ENCODE measurements around the gene DCLRE1B.

Gene DCLRE1B

GRCh38 chr1:113934006-113934405 is 28.9 kb downstream of the DCLRE1B start:
- Histone ChIP-seq H3K36me3 (ENCODE audit: insufficient read depth, insufficient read length, low read length) (no peaks in the 10 kb centered on the region), H3K4me3 (ENCODE audit: insufficient read length, low read depth) (no peak overlapping the region), H3K9me3 (ENCODE audit: insufficient read depth, low read length) (no peaks in the 10 kb centered on the region), H3K4me1 (ENCODE audit: insufficient read depth, insufficient read length) (no peaks in the 10 kb centered on the region), H3K9ac (ENCODE audit: insufficient read length, low read depth) (no peak overlapping the region), H3K27me3 (ENCODE audit: insufficient read depth, insufficient read length) (no peaks in the 10 kb centered on the region)
- DNase-seq (ENCODE audit: low read depth, low spot score) = no peak
- no peak for TF ChIP-seq SUZ12 (IDR thresholded peaks at IDR 0.05; ENCODE audit: extremely low read depth, insufficient read depth, insufficient read length)
- TF ChIP-seq YY1 (IDR thresholded peaks at IDR 0.05; ENCODE audit: insufficient read depth, insufficient read length) = no peak
- no peak for TF ChIP-seq ZNF274 (IDR thresholded peaks at IDR 0.05; ENCODE audit: low read depth, low read length)

- no peaks in the 10 kb centered on the region for H3K9me3 ChIP-seq (ENCODE audit: insufficient read depth, low read length)
- no peak for DNase-seq (ENCODE audit: low read depth, low spot score)
- H3K36me3 ChIP-seq (ENCODE audit: insufficient read depth, insufficient read length, low read length) = no peaks in the 10 kb centered on the region
- TF ChIP-seq SUZ12 (IDR thresholded peaks at IDR 0.05; ENCODE audit: extremely low read depth, insufficient read depth, insufficient read length) (no peak), YY1 (IDR thresholded peaks at IDR 0.05; ENCODE audit: insufficient read depth, insufficient read length) (no peak), ZNF274 (IDR thresholded peaks at IDR 0.05; ENCODE audit: low read depth, low read length) (no peak)
- H3K9ac ChIP-seq (ENCODE audit: insufficient read length, low read depth) = no peak overlapping the region
- H3K27me3 ChIP-seq (ENCODE audit: insufficient read depth, insufficient read length) = no peaks in the 10 kb centered on the region
- no peaks in the 10 kb centered on the region for H3K4me1 ChIP-seq (ENCODE audit: insufficient read depth, insufficient read length)
- H3K4me3 ChIP-seq (ENCODE audit: insufficient read length, low read depth) = no peak overlapping the region
These were observed 29.5 kb downstream of the DCLRE1B start for GRCh38 chr1:113934511-113935055.

- no peak for TF ChIP-seq ZNF274 (IDR thresholded peaks at IDR 0.05; ENCODE audit: low read depth, low read length)
- TF ChIP-seq YY1 (IDR thresholded peaks at IDR 0.05; ENCODE audit: insufficient read depth, insufficient read length) = no peak
- no peak for TF ChIP-seq SUZ12 (IDR thresholded peaks at IDR 0.05; ENCODE audit: extremely low read depth, insufficient read depth, insufficient read length)
- Histone ChIP-seq H3K27me3 (ENCODE audit: insufficient read depth, insufficient read length) (no peaks in the 10 kb centered on the region), H3K36me3 (ENCODE audit: insufficient read depth, insufficient read length, low read length) (peaks cover 3% of the 10 kb centered on the region), H3K4me3 (ENCODE audit: insufficient read length, low read depth) (no peak overlapping the region), H3K9me3 (ENCODE audit: insufficient read depth, low read length) (no peaks in the 10 kb centered on the region), H3K4me1 (ENCODE audit: insufficient read depth, insufficient read length) (no peaks in the 10 kb centered on the region), H3K9ac (ENCODE audit: insufficient read length, low read depth) (no peak overlapping the region)
- no peak for DNase-seq (ENCODE audit: low read depth, low spot score)
These were observed 30.1 kb downstream of the DCLRE1B start for GRCh38 chr1:113935176-113935575.

- TF ChIP-seq YY1 (IDR thresholded peaks at IDR 0.05; ENCODE audit: insufficient read depth, insufficient read length) = no peak
- no peak for TF ChIP-seq ZNF274 (IDR thresholded peaks at IDR 0.05; ENCODE audit: low read depth, low read length)
- TF ChIP-seq SUZ12 (IDR thresholded peaks at IDR 0.05; ENCODE audit: extremely low read depth, insufficient read depth, insufficient read length) = no peak
- no peak overlapping the region for H3K9ac ChIP-seq (ENCODE audit: insufficient read length, low read depth)
These were observed 30.8 kb downstream of the DCLRE1B start for GRCh38 chr1:113935970-113936369.

GRCh38 chr1:113937146-113937545 is 32.0 kb downstream of the DCLRE1B start:
- H3K4me3 ChIP-seq (ENCODE audit: insufficient read length, low read depth) = no peak overlapping the region
- no peaks in the 10 kb centered on the region for H3K9me3 ChIP-seq (ENCODE audit: insufficient read depth, low read length)
- TF ChIP-seq YY1 (IDR thresholded peaks at IDR 0.05; ENCODE audit: insufficient read depth, insufficient read length) (no peak), SUZ12 (IDR thresholded peaks at IDR 0.05; ENCODE audit: extremely low read depth, insufficient read depth, insufficient read length) (no peak), ZNF274 (IDR thresholded peaks at IDR 0.05; ENCODE audit: low read depth, low read length) (no peak)
- H3K4me1 ChIP-seq (ENCODE audit: insufficient read depth, insufficient read length) = no peaks in the 10 kb centered on the region
- H3K36me3 ChIP-seq (ENCODE audit: insufficient read depth, insufficient read length, low read length) = peaks cover 19% of the 10 kb centered on the region
- DNase-seq (ENCODE audit: low read depth, low spot score) = no peak
- no peaks in the 10 kb centered on the region for H3K27me3 ChIP-seq (ENCODE audit: insufficient read depth, insufficient read length)
- no peak overlapping the region for H3K9ac ChIP-seq (ENCODE audit: insufficient read length, low read depth)

More at GRCh38 chr1:113935970-113936369, 30.8 kb downstream of the DCLRE1B start:
- Histone ChIP-seq H3K9me3 (ENCODE audit: insufficient read depth, low read length) (no peaks in the 10 kb centered on the region), H3K27me3 (ENCODE audit: insufficient read depth, insufficient read length) (no peaks in the 10 kb centered on the region), H3K4me3 (ENCODE audit: insufficient read length, low read depth) (no peak overlapping the region), H3K36me3 (ENCODE audit: insufficient read depth, insufficient read length, low read length) (peaks cover 11% of the 10 kb centered on the region), H3K4me1 (ENCODE audit: insufficient read depth, insufficient read length) (no peaks in the 10 kb centered on the region)
- DNase-seq (ENCODE audit: low read depth, low spot score) = no peak

GRCh38 chr1:113938192-113938591 is 33.1 kb downstream of the DCLRE1B start:
- H3K9ac ChIP-seq (ENCODE audit: insufficient read length, low read depth) = no peak overlapping the region
- peaks cover 30% of the 10 kb centered on the region for H3K36me3 ChIP-seq (ENCODE audit: insufficient read depth, insufficient read length, low read length)
- H3K9me3 ChIP-seq (ENCODE audit: insufficient read depth, low read length) = no peaks in the 10 kb centered on the region
- H3K4me1 ChIP-seq (ENCODE audit: insufficient read depth, insufficient read length) = no peaks in the 10 kb centered on the region
- DNase-seq (ENCODE audit: low read depth, low spot score) = no peak
- TF ChIP-seq YY1 (IDR thresholded peaks at IDR 0.05; ENCODE audit: insufficient read depth, insufficient read length) = no peak
- no peak overlapping the region for H3K4me3 ChIP-seq (ENCODE audit: insufficient read length, low read depth)
- H3K27me3 ChIP-seq (ENCODE audit: insufficient read depth, insufficient read length) = no peaks in the 10 kb centered on the region

- no peak for TF ChIP-seq YY1 (IDR thresholded peaks at IDR 0.05; ENCODE audit: insufficient read depth, insufficient read length)
- TF ChIP-seq ZNF274 (IDR thresholded peaks at IDR 0.05; ENCODE audit: low read depth, low read length) = no peak
- no peak for TF ChIP-seq SUZ12 (IDR thresholded peaks at IDR 0.05; ENCODE audit: extremely low read depth, insufficient read depth, insufficient read length)
- Histone ChIP-seq H3K27me3 (ENCODE audit: insufficient read depth, insufficient read length) (no peaks in the 10 kb centered on the region), H3K9me3 (ENCODE audit: insufficient read depth, low read length) (no peaks in the 10 kb centered on the region), H3K4me1 (ENCODE audit: insufficient read depth, insufficient read length) (no peaks in the 10 kb centered on the region), H3K36me3 (ENCODE audit: insufficient read depth, insufficient read length, low read length) (peaks cover 41% of the 10 kb centered on the region), H3K9ac (ENCODE audit: insufficient read length, low read depth) (no peak overlapping the region), H3K4me3 (ENCODE audit: insufficient read length, low read depth) (no peak overlapping the region)
- no peak for DNase-seq (ENCODE audit: low read depth, low spot score)
These were observed 35.5 kb downstream of the DCLRE1B start for GRCh38 chr1:113940365-113941244.

All from NT2/D1 (cell line).